Tibial nerve (tissue), 4 donors: ENCODE results near the gene SPTBN4.

Experiments used
- EP300 ChIP-seq, 2 donors: sonication (generic); formaldehyde crosslinking; IDR thresholded peaks; one replicate each; pipeline ENCODE4 v1.6.1; 2017; ENCODE audit warnings: antibody characterized with exemption in 2 of 2, mild to moderate bottlenecking in 1 of 2
- TF ChIP-seq, protein P1 (sequence below), 5 experiments: fragments of 200-600 bp in 3 of 5; fragments of 450-650 bp in 2 of 5; sonication (generic) in 3 of 5; IDR thresholded peaks; one replicate each; pipeline ENCODE4 v1.5.1; 2016 to 2019; ENCODE audit warnings: antibody characterized with exemption in 5 of 5, mild to moderate bottlenecking in 3 of 5, moderate library complexity in 2 of 5

DNA sequence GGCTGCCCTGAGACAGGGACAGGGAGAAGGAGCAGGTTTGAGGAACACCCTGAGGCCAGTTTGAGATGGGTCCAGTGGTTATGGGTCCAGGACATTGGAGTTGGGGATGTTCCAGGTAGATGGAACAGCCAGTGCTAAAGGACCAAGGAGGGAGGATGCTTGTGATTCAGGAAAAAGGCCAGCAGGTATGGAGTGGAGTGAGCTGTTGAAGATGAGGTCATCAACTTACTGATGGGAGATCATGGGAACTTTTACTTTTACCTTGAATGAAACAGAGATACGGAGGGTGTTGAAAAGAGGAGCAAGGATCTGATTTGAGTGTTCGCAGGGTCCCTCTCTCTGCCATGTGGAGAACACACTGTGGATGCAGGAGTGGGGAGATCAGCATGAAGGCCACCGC is 25.5 kb downstream of the SPTBN4 start:
- TF ChIP-seq, protein P1, sequence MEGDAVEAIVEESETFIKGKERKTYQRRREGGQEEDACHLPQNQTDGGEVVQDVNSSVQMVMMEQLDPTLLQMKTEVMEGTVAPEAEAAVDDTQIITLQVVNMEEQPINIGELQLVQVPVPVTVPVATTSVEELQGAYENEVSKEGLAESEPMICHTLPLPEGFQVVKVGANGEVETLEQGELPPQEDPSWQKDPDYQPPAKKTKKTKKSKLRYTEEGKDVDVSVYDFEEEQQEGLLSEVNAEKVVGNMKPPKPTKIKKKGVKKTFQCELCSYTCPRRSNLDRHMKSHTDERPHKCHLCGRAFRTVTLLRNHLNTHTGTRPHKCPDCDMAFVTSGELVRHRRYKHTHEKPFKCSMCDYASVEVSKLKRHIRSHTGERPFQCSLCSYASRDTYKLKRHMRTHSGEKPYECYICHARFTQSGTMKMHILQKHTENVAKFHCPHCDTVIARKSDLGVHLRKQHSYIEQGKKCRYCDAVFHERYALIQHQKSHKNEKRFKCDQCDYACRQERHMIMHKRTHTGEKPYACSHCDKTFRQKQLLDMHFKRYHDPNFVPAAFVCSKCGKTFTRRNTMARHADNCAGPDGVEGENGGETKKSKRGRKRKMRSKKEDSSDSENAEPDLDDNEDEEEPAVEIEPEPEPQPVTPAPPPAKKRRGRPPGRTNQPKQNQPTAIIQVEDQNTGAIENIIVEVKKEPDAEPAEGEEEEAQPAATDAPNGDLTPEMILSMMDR (IDR thresholded peaks at IDR 0.05) = no peak
- TF ChIP-seq EP300 (IDR thresholded peaks at IDR 0.05) = no peak
